ENCODE results near the gene MLNR. TPM values are rescaled to one million over a fixed set of nuclear protein-coding genes. Genes with fewer than 3 reads are reported as not detected.
A peak's percentile ranks its signal among the peaks of the same experiment; 100 is the strongest.

The MLNR gene
- total RNA-seq, 2 experiments from 2014 or later = not detected

GRCh38 chr13:49213997-49214916 is 5.9 kb upstream of the MLNR start:
- peaks cover 22% of the 10 kb centered on the region for H3K27me3 Mint-ChIP-seq
- ATAC-seq = peak; percentile 48
- peak overlapping the region; percentile 9 for H3K27ac Mint-ChIP-seq
- H3K36me3 Mint-ChIP-seq (ENCODE audit: low read depth) = peaks cover 14% of the 10 kb centered on the region
- DNase-seq = no peak
- no peaks in the 10 kb centered on the region for H3K9me3 Mint-ChIP-seq (ENCODE audit: low read depth)
- H3K4me3 Mint-ChIP-seq = no peak overlapping the region
- ChIA-PET CTCF (interaction anchor here (0.9 to 1.5 kb wide), 4 partner anchors 13 to 444 kb away, joined by 3 to 5 read pairs (median 4); no protein-coding TSS in a partner anchor), POLR2A (no interaction called here)
- intact Hi-C loops (cut with DNase I, micrococcal nuclease) = no loop called here
- H3K4me1 Mint-ChIP-seq = peaks cover 10% of the 10 kb centered on the region

- H3K27ac Mint-ChIP-seq = peak overlapping the region; percentile 9
- ChIA-PET POLR2A (no interaction called here), CTCF (interaction anchor here (0.9 to 1.5 kb wide), 4 partner anchors 13 to 445 kb away, joined by 3 to 5 read pairs (median 4); no protein-coding TSS in a partner anchor)
- ATAC-seq = peak; percentile 83
- H3K36me3 Mint-ChIP-seq (ENCODE audit: low read depth) = peaks cover 10% of the 10 kb centered on the region
- H3K4me3 Mint-ChIP-seq = no peak overlapping the region
- peaks cover 12% of the 10 kb centered on the region for H3K4me1 Mint-ChIP-seq
- DNase-seq = peak; percentile 64
- intact Hi-C loops (cut with DNase I, micrococcal nuclease) = no loop called here
- no peaks in the 10 kb centered on the region for H3K9me3 Mint-ChIP-seq (ENCODE audit: low read depth)
- peaks cover 28% of the 10 kb centered on the region for H3K27me3 Mint-ChIP-seq
These were observed 5.2 kb upstream of the MLNR start for GRCh38 chr13:49214917-49215376.

- ChIA-PET POLR2A (no interaction called here), CTCF (no interaction called here)
- DNase-seq (no peak), ATAC-seq (no peak)
- peaks cover 33% of the 10 kb centered on the region for H3K27me3 Mint-ChIP-seq
- H3K36me3 Mint-ChIP-seq (ENCODE audit: low read depth) = peaks cover 8% of the 10 kb centered on the region
- H3K27ac Mint-ChIP-seq = no peak overlapping the region
- intact Hi-C loops (cut with DNase I, micrococcal nuclease) = no loop called here
- peaks cover 14% of the 10 kb centered on the region for H3K4me1 Mint-ChIP-seq
- no peak overlapping the region for H3K4me3 Mint-ChIP-seq
- no peaks in the 10 kb centered on the region for H3K9me3 Mint-ChIP-seq (ENCODE audit: low read depth)
These were observed 3.8 kb upstream of the MLNR start for GRCh38 chr13:49216334-49216733.

GRCh38 chr13:49217962-49218492 is 2.1 kb upstream of the MLNR start:
- intact Hi-C loops (cut with DNase I, micrococcal nuclease) = no loop called here
- ChIA-PET POLR2A (no interaction called here), CTCF (no interaction called here)
- Mint-ChIP-seq H3K27me3 (peaks cover 48% of the 10 kb centered on the region), H3K9me3 (ENCODE audit: low read depth) (no peaks in the 10 kb centered on the region), H3K4me3 (no peak overlapping the region), H3K27ac (no peak overlapping the region), H3K36me3 (ENCODE audit: low read depth) (no peaks in the 10 kb centered on the region), H3K4me1 (peaks cover 14% of the 10 kb centered on the region)
- ATAC-seq = no peak
- DNase-seq = no peak

GRCh38 chr13:49218493-49219051 is 1.6 kb upstream of the MLNR start:
- Mint-ChIP-seq H3K4me1 (peaks cover 14% of the 10 kb centered on the region), H3K27ac (no peak overlapping the region), H3K36me3 (ENCODE audit: low read depth) (no peaks in the 10 kb centered on the region), H3K4me3 (no peak overlapping the region), H3K9me3 (ENCODE audit: low read depth) (no peaks in the 10 kb centered on the region), H3K27me3 (peaks cover 50% of the 10 kb centered on the region)
- ATAC-seq (no peak), DNase-seq (no peak)
- intact Hi-C loops (cut with DNase I, micrococcal nuclease) = no loop called here
- ChIA-PET POLR2A (no interaction called here), CTCF (interaction anchor here (0.7 to 0.9 kb wide), 2 partner anchors 29 to 33 kb away, joined by 3 to 4 read pairs; partner anchors contain the start of gene CDADC1)

- ChIA-PET POLR2A (no interaction called here), CTCF (no interaction called here)
- H3K27ac Mint-ChIP-seq = no peak overlapping the region
- DNase-seq = no peak
- ATAC-seq = peak; percentile 26
- peak overlapping the region; percentile 27 for H3K4me3 Mint-ChIP-seq
- no peaks in the 10 kb centered on the region for H3K36me3 Mint-ChIP-seq (ENCODE audit: low read depth)
- peaks cover 55% of the 10 kb centered on the region for H3K27me3 Mint-ChIP-seq
- intact Hi-C loops (cut with DNase I, micrococcal nuclease) = no loop called here
- H3K4me1 Mint-ChIP-seq = peaks cover 10% of the 10 kb centered on the region
- H3K9me3 Mint-ChIP-seq (ENCODE audit: low read depth) = no peaks in the 10 kb centered on the region
These were observed 497 bp upstream of the MLNR start for GRCh38 chr13:49219647-49220035.

- H3K4me1 Mint-ChIP-seq = peaks cover 4% of the 10 kb centered on the region
- H3K9me3 Mint-ChIP-seq (ENCODE audit: low read depth) = no peaks in the 10 kb centered on the region
- ChIA-PET POLR2A (no interaction called here), CTCF (interaction anchor here (1.0 kb wide), 1 partner anchor 59 kb away, joined by 4 read pairs; no protein-coding TSS in a partner anchor)
- ATAC-seq (peak; percentile 48), DNase-seq (peak; percentile 48)
- no peak overlapping the region for H3K27ac Mint-ChIP-seq
- peak overlapping the region; percentile 41 for H3K4me3 Mint-ChIP-seq
- H3K36me3 Mint-ChIP-seq (ENCODE audit: low read depth) = no peaks in the 10 kb centered on the region
- intact Hi-C loops (cut with DNase I, micrococcal nuclease) = no loop called here
- peaks cover 59% of the 10 kb centered on the region for H3K27me3 Mint-ChIP-seq
These were observed 885 bp downstream of the MLNR start for GRCh38 chr13:49220856-49221589.

GRCh38 chr13:49221590-49221965 is 1.4 kb downstream of the MLNR start:
- Mint-ChIP-seq H3K4me3 (peak overlapping the region; percentile 41), H3K27me3 (peaks cover 59% of the 10 kb centered on the region), H3K27ac (no peak overlapping the region), H3K9me3 (ENCODE audit: low read depth) (no peaks in the 10 kb centered on the region), H3K4me1 (peaks cover 4% of the 10 kb centered on the region), H3K36me3 (ENCODE audit: low read depth) (no peaks in the 10 kb centered on the region)
- ChIA-PET POLR2A (no interaction called here), CTCF (interaction anchor here (1.0 kb wide), 1 partner anchor 59 kb away, joined by 4 read pairs; no protein-coding TSS in a partner anchor)
- ATAC-seq (no peak), DNase-seq (no peak)
- intact Hi-C loops (cut with DNase I, micrococcal nuclease) = no loop called here

GRCh38 chr13:49225223-49226042 is 5.3 kb downstream of the MLNR start:
- ChIA-PET CTCF (no interaction called here), POLR2A (no interaction called here)
- no peak for ATAC-seq
- H3K4me1 Mint-ChIP-seq = peaks cover 2% of the 10 kb centered on the region
- no peak for DNase-seq
- intact Hi-C loops (cut with DNase I, micrococcal nuclease) = no loop called here
- no peak overlapping the region for H3K4me3 Mint-ChIP-seq
- H3K9me3 Mint-ChIP-seq (ENCODE audit: low read depth) = no peaks in the 10 kb centered on the region
- H3K27ac Mint-ChIP-seq = no peak overlapping the region
- no peaks in the 10 kb centered on the region for H3K36me3 Mint-ChIP-seq (ENCODE audit: low read depth)
- H3K27me3 Mint-ChIP-seq = peaks cover 30% of the 10 kb centered on the region

GRCh38 chr13:49226613-49227012 is 6.5 kb downstream of the MLNR start:
- ChIA-PET POLR2A (no interaction called here), CTCF (interaction anchor here (0.6 to 0.7 kb wide), 2 partner anchors 96 to 490 kb away, joined by 3 read pairs; no protein-coding TSS in a partner anchor)
- Mint-ChIP-seq H3K4me3 (no peak overlapping the region), H3K27me3 (peaks cover 24% of the 10 kb centered on the region), H3K27ac (no peak overlapping the region), H3K9me3 (ENCODE audit: low read depth) (no peaks in the 10 kb centered on the region), H3K4me1 (no peaks in the 10 kb centered on the region), H3K36me3 (ENCODE audit: low read depth) (no peaks in the 10 kb centered on the region)
- intact Hi-C loops (cut with DNase I, micrococcal nuclease) = no loop called here
- no peak for DNase-seq
- ATAC-seq = no peak

- Mint-ChIP-seq H3K27ac (no peak overlapping the region), H3K4me3 (no peak overlapping the region), H3K27me3 (peaks cover 4% of the 10 kb centered on the region), H3K4me1 (no peaks in the 10 kb centered on the region), H3K36me3 (ENCODE audit: low read depth) (no peaks in the 10 kb centered on the region), H3K9me3 (ENCODE audit: low read depth) (no peaks in the 10 kb centered on the region)
- CTCF ChIA-PET = no interaction called here
- ATAC-seq = no peak
- POLR2A ChIA-PET = no interaction called here
- intact Hi-C loops (cut with DNase I, micrococcal nuclease) = no loop called here
- no peak for DNase-seq
These were observed 14.6 kb downstream of the MLNR start for GRCh38 chr13:49234741-49235140.

All from activated CD4-positive, alpha-beta T cell treated with anti-CD3 and anti-CD28 coated beads for 36 hours (primary cell).